Transverse colon (tissue), 4 donors: Measurements from ENCODE around the gene WDR37. TPM values are rescaled to one million over a fixed set of nuclear protein-coding genes. Genes with fewer than 3 reads are reported as not detected.

Source experiments
- DNase-seq: peaks from one replicate; pipeline ENCODE4 v3.0.0-alpha.2; 2019
- H3K27ac ChIP-seq, 4 donors: fragments of 200-600 bp; sonication (generic); 2 replicates each; pipeline ENCODE4 v1.5.1; 2016 to 2018; ENCODE audit warnings: inconsistent platforms in 4 of 4
- H3K27me3 ChIP-seq: fragments of 200-600 bp; sonication (generic); 2 replicates; pipeline ENCODE4 v1.5.1; 2017; ENCODE audit warnings: inconsistent platforms
- H3K36me3 ChIP-seq, 4 donors: fragments of 200-600 bp; sonication (generic); 2 replicates each; pipeline ENCODE4 v1.5.1; 2017 to 2019; ENCODE audit warnings: inconsistent platforms in 4 of 4
- H3K4me1 ChIP-seq, 4 donors: fragments of 200-600 bp; sonication (generic); 2 replicates each; pipeline ENCODE4 v1.5.1; 2017 to 2020; ENCODE audit warnings: inconsistent platforms in 4 of 4
- H3K4me3 ChIP-seq, 4 donors: fragments of 200-600 bp; sonication (generic); 1 replicate in 1 of 4; 2 replicates in 3 of 4; pipeline versions ENCODE4 v1.5.1 to v1.6.1; 2017 to 2019; ENCODE audit warnings: inconsistent platforms in 4 of 4
- H3K9me3 ChIP-seq, 2 donors: fragments of 200-600 bp; sonication (generic); 2 replicates each; pipeline ENCODE4 v1.5.1; 2017 to 2019; ENCODE audit warnings: inconsistent platforms in 2 of 2
- CTCF ChIP-seq, 5 experiments: fragments of 200-600 bp in 3 of 5; fragments of 450-650 bp in 2 of 5; sonication (generic) in 3 of 5; IDR thresholded peaks; 1 replicate in 2 of 5; 2 replicates in 3 of 5; pipeline ENCODE4 v1.5.1; 2016 to 2017; ENCODE audit warnings: antibody characterized with exemption in 5 of 5, inconsistent platforms in 3 of 5, mild to moderate bottlenecking in 2 of 5, moderate library complexity in 1 of 5
- EP300 ChIP-seq: sonication (generic); formaldehyde crosslinking; IDR thresholded peaks from one replicate; pipeline ENCODE4 v1.6.1; 2017; ENCODE audit warnings: antibody characterized with exemption, low read depth
- POLR2A ChIP-seq: fragments of 450-650 bp; IDR thresholded peaks from one replicate; pipeline ENCODE4 v1.6.1; 2016; ENCODE audit warnings: antibody characterized with exemption, mild to moderate bottlenecking, moderate library complexity
- POLR2AphosphoS5 ChIP-seq, 3 donors: sonication (generic); formaldehyde crosslinking; IDR thresholded peaks; one replicate each; pipeline ENCODE4 v1.6.1; 2016; ENCODE audit warnings: antibody characterized with exemption in 3 of 3
- WGBS, 2 donors: methylation state at CpG; one replicate each; pipeline ENCODE4 v1.1.5; 2018; ENCODE audit warnings: low coverage in 1 of 2; 5-methylcytosine and 5-hydroxymethylcytosine counted together
- in situ Hi-C, 4 donors: fragments of 200-750 bp; cut with MboI; loops; one replicate each; pipeline versions ENCODE4 v1.15.0 to v1.15.1; 2017; ENCODE audit warnings: low sequenced_read_pairs in 3 of 4, low pct_ligation_motif_present in 1 of 4, low pct_unique_long_range_greater_than_20kb in 1 of 4
- intact Hi-C: fragments of 100-400 bp; cut with DNase I; formaldehyde crosslinking; loops from one replicate; pipeline ENCODE4 v1.15.1; 2023; ENCODE audit warnings: low total_unique reads
- total RNA-seq, 4 donors: library from RNA; depleted of rRNA; stranded (reverse); fragments of >200 nt; gene quantifications; one replicate each; pipeline ENCODE4 v1.1.0, GENCODE V29; 2016

WDR37 gene
- total RNA-seq, 4 donors from 2014 or later = 14.5 to 22.1 (median 19.7) TPM

- intact Hi-C loops (no loop called here), in situ Hi-C loops (loop anchor here in 1 of 4 donors (10.0 kb wide), 1 partner anchor 64 kb away; the partner anchor contains the start of gene GTPBP4)
- Histone ChIP-seq H3K4me1 (peaks cover 11 to 41% (median 23%) of the 10 kb centered on the region in 4 donors), H3K27ac (peak within 1 kb of the TSS; percentile 98 to 100 (median 99)), H3K36me3 (no peaks in the 10 kb centered on the region), H3K4me3 (peak within 1 kb of the TSS; percentile 57 to 82 (median 73)), H3K9me3 (no peaks in the 10 kb centered on the region), H3K27me3 (no peaks in the 10 kb centered on the region)
- peak; percentile 97 for DNase-seq
- whole genome bisulfite sequencing, 2 donors = 1% methylated on average over 68 of the region's 83 CpGs; no CpG with 5 or more reads in 1 of the 2 donors
- TF ChIP-seq POLR2AphosphoS5 (IDR thresholded peaks at IDR 0.05) (peak; percentile 94 to 98 (median 94)), CTCF (IDR thresholded peaks at IDR 0.05) (peak in 1 of 5 experiments; percentile 25), EP300 (no peak), POLR2A (peak; percentile 97)
Observed at GRCh38 chr10:1048732-1049424, 7.3 kb upstream of the WDR37 start, which contains the start of gene IDI1. TSS of gene IDI1 (minus strand) at chr10:1049119. CDS start at chr10:1049003, 116 bp downstream.

GRCh38 chr10:1049425-1049958, 6.7 kb upstream of the WDR37 start:
- H3K36me3 ChIP-seq = no peaks in the 10 kb centered on the region
- no peak for TF ChIP-seq EP300
- peak in 1 of 3 donors; percentile 60 for TF ChIP-seq POLR2AphosphoS5 (IDR thresholded peaks at IDR 0.05)
- intact Hi-C loops = no loop called here
- WGBS, 2 donors = 0 to 1% methylated on average over 7 to 33 of the region's 34 CpGs
- no peaks in the 10 kb centered on the region for H3K27me3 ChIP-seq
- peaks cover 17 to 41% (median 26%) of the 10 kb centered on the region in 4 donors for H3K4me1 ChIP-seq
- peak overlapping the region; percentile 98 to 100 (median 99) for H3K27ac ChIP-seq
- in situ Hi-C loops = loop anchor here in 1 of 4 donors (10.0 kb wide), 1 partner anchor 65 kb away; the partner anchor contains the start of gene GTPBP4
- H3K9me3 ChIP-seq = no peaks in the 10 kb centered on the region
- no peak for DNase-seq
- H3K4me3 ChIP-seq = peak overlapping the region; percentile 57 to 82 (median 73)

GRCh38 chr10:1050145-1050544, 6.0 kb upstream of the WDR37 start:
- H3K4me3 ChIP-seq = peak overlapping the region in 3 of 4 donors; percentile 69 to 82 (median 77)
- in situ Hi-C loops = no loop called here
- intact Hi-C loops = no loop called here
- DNase-seq = no peak
- no peaks in the 10 kb centered on the region for H3K9me3 ChIP-seq
- peak overlapping the region; percentile 98 to 100 (median 99) for H3K27ac ChIP-seq
- WGBS, 2 donors = 26 to 33% methylated on average over 5 of the region's 5 CpGs
- TF ChIP-seq CTCF (IDR thresholded peaks at IDR 0.05) (no peak), EP300 (no peak), POLR2AphosphoS5 (IDR thresholded peaks at IDR 0.05) (no peak), POLR2A (no peak)
- H3K27me3 ChIP-seq = no peaks in the 10 kb centered on the region
- H3K4me1 ChIP-seq = peaks cover 23 to 45% (median 32%) of the 10 kb centered on the region in 4 donors
- H3K36me3 ChIP-seq = no peaks in the 10 kb centered on the region

DNA sequence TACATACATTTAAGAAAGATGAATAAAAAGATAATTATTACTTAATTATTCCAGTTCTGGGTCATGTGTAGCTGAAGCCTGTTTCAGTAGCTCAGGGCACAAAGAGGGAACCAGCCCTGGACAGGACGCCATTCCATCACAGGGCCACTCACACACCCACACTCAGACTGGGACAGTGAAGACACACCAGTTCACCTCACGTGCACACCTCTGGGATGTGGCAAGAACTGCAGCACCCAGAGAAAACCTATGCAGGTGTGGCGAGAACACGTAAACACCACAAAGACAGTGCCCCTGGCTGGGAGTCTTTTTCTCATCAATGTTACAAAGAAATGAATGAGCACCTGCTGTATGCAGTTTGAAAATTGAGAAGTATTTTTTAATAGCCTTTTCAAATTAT, 5.6 kb upstream of the WDR37 start:
- intact Hi-C loops (no loop called here), in situ Hi-C loops (no loop called here)
- Histone ChIP-seq H3K27ac (peak overlapping the region; percentile 98 to 100 (median 99)), H3K4me3 (peak overlapping the region in 1 of 4 donors; percentile 77), H3K4me1 (peaks cover 26 to 49% (median 36%) of the 10 kb centered on the region in 4 donors), H3K9me3 (no peaks in the 10 kb centered on the region), H3K36me3 (no peaks in the 10 kb centered on the region), H3K27me3 (no peaks in the 10 kb centered on the region)
- peak in 4 of 5 experiments; percentile 6 to 40 (median 14) for TF ChIP-seq CTCF (IDR thresholded peaks at IDR 0.05)
- peak; percentile 16 for TF ChIP-seq POLR2A
- TF ChIP-seq POLR2AphosphoS5 (IDR thresholded peaks at IDR 0.05) = peak in 1 of 3 donors; percentile 15
- no peak for TF ChIP-seq EP300
- DNase-seq = peak; percentile 57
- 36 to 40% methylated on average over 4 of the region's 4 CpGs for WGBS, 2 donors
